HepG2 (cell line): Measurements from ENCODE around the gene PIP4K2C. TPM values are rescaled to one million over a fixed set of nuclear protein-coding genes. Genes with fewer than 3 reads are reported as not detected.

Experiments used
- ATAC-seq: fragments of 200-7000 bp; cut with Tn5 transposase; 3 replicates; pipeline ENCODE4 v1.9.1; 2020; ENCODE audit warnings: mild to moderate bottlenecking, moderate library complexity
- BruUV-seq: library from RNA; stranded (reverse); fragments of 400-500 nt; replicated peaks from 2 replicates; lab custom pipeline; 2021; lab: Mats Ljungman, UMichigan
- CTCF ChIA-PET: fragments of 300-600 bp; formaldehyde crosslinking; extraction: SDS; loops from one replicate; lab custom pipeline; 2021; ENCODE audit warnings: low total read pairs, inconsistent platforms, low intra/inter-chr PET ratio; lab: Yijun Ruan, JAX
- POLR2A ChIA-PET: fragments of 350-600 bp; sonication (Branson Sonifier 250); formaldehyde crosslinking; loops from one replicate; lab custom pipeline; 2020; ENCODE audit warnings: antibody characterized with exemption, inconsistent platforms; lab: Yijun Ruan, JAX
- DNase-seq: peaks from one replicate; pipeline ENCODE4 v3.0.0-alpha.2; 2015; ENCODE audit warnings: low spot score
- FAIRE-seq: peaks from 3 replicates; lab custom pipeline; 2011; peaks lifted over from hg19 to GRCh38; lab: Jason Lieb, UNC
- H2AFZ ChIP-seq: one replicate; pipeline ENCODE4 v1.6.1; 2011; ENCODE audit warnings: low read length, inconsistent platforms
- H3K27ac ChIP-seq: fragments of 300-600 bp; 3 replicates; pipeline ENCODE4 v1.8.0; 2011; ENCODE audit warnings: mixed run types, mild to moderate bottlenecking, mixed read lengths, low read length, inconsistent platforms; ENCODE audit not compliant: insufficient read depth; ENCODE audit errors: extremely low read length
- H3K27me3 ChIP-seq, 2 experiments: fragments of 200-600 bp in 1 of 2; 2 replicates in 1 of 2; 3 replicates in 1 of 2; pipeline versions ENCODE4 v1.6.0 to v1.8.0; 2011; ENCODE audit warnings: low read length in 2 of 2, mild to moderate bottlenecking in 2 of 2, moderate library complexity in 2 of 2, inconsistent platforms in 1 of 2; ENCODE audit not compliant: insufficient read depth in 2 of 2, control insufficient read depth in 1 of 2
- H3K36me3 ChIP-seq, 2 experiments: fragments of 200-600 bp in 1 of 2; replicated peaks in 1 of 2; 2 replicates in 1 of 2; 3 replicates in 1 of 2; pipeline versions ENCODE4 v1.5.1 to v1.8.0; 2011; ENCODE audit warnings: low read length in 2 of 2, inconsistent platforms in 1 of 2; ENCODE audit not compliant: insufficient read depth in 2 of 2, control insufficient read depth in 1 of 2
- H3K4me1 ChIP-seq: 2 replicates; pipeline ENCODE4 v1.5.1; 2012; ENCODE audit warnings: low read length, inconsistent platforms; ENCODE audit not compliant: insufficient read depth
- H3K4me2 ChIP-seq: 2 replicates; pipeline ENCODE4 v1.6.0; 2011; ENCODE audit warnings: low read depth, low read length, inconsistent platforms
- H3K4me3 ChIP-seq, 3 experiments: fragments of 200-600 bp in 1 of 3; sonication (generic), shearing (Covaris generic) in 1 of 3; replicated peaks in 1 of 3; 2 replicates each; pipeline ENCODE4 v1.5.1; 2011 to 2016; ENCODE audit warnings: low read length in 3 of 3, inconsistent platforms in 2 of 3, low read depth in 2 of 3, mild to moderate bottlenecking in 2 of 3, control low read depth in 1 of 3, mixed read lengths in 1 of 3; ENCODE audit not compliant: insufficient read depth in 1 of 3
- H3K79me2 ChIP-seq: one replicate; pipeline ENCODE4 v1.6.1; 2011; ENCODE audit warnings: low read length, inconsistent platforms; ENCODE audit not compliant: insufficient read depth
- H3K9ac ChIP-seq: 2 replicates; pipeline ENCODE4 v1.6.0; 2011; ENCODE audit warnings: mild to moderate bottlenecking, low read depth, low read length, inconsistent platforms; ENCODE audit not compliant: insufficient read depth
- H3K9me3 ChIP-seq: 2 replicates; pipeline ENCODE4 v1.5.1; 2012; ENCODE audit warnings: mild to moderate bottlenecking, low read length
- H4K20me1 ChIP-seq: 2 replicates; pipeline ENCODE4 v1.6.0; 2011; ENCODE audit warnings: inconsistent platforms, mild to moderate bottlenecking, low read length, moderate library complexity; ENCODE audit not compliant: insufficient read depth
- HOXA9 ChIP-seq: sonication (generic); formaldehyde crosslinking; IDR thresholded peaks from 2 replicates; pipeline ENCODE4 v1.8.1; 2022; ENCODE audit warnings: missing genetic modification reagents, mild to moderate bottlenecking, moderate library complexity, borderline replicate concordance
- KAT8 ChIP-seq: IDR thresholded peaks from 2 replicates; pipeline ENCODE4 v1.6.1; 2016; ENCODE audit warnings: missing genetic modification reagents, missing compliant biosample characterization
- MED13 ChIP-seq: sonication (generic); formaldehyde crosslinking; IDR thresholded peaks from 2 replicates; pipeline ENCODE4 v1.5.0; 2020; ENCODE audit warnings: missing genetic modification reagents
- SP5 ChIP-seq: IDR thresholded peaks from 2 replicates; pipeline ENCODE4 v1.6.1; 2016; ENCODE audit warnings: low read depth, borderline replicate concordance
- STAG1 ChIP-seq: sonication (generic); formaldehyde crosslinking; IDR thresholded peaks from 2 replicates; pipeline ENCODE4 v1.4.0; 2020; ENCODE audit warnings: missing genetic modification reagents
- TCF7 ChIP-seq: sonication (generic); IDR thresholded peaks from 2 replicates; pipeline ENCODE4 v1.6.1; 2016; ENCODE audit warnings: antibody characterized with exemption, low read depth
- ZMAT5 ChIP-seq: sonication (generic); formaldehyde crosslinking; IDR thresholded peaks from 2 replicates; pipeline ENCODE4 v1.5.0; 2020; ENCODE audit warnings: mild to moderate bottlenecking, low read depth, missing genetic modification reagents, borderline replicate concordance
- ZNF143 ChIP-seq: sonication (generic); formaldehyde crosslinking; IDR thresholded peaks from 2 replicates; pipeline ENCODE4 v1.4.0; 2020; ENCODE audit warnings: missing genetic modification reagents
- ZNF337 ChIP-seq: sonication (generic); formaldehyde crosslinking; IDR thresholded peaks from 2 replicates; pipeline ENCODE4 v1.5.1; 2020; ENCODE audit warnings: missing genetic modification reagents, low read depth, mild to moderate bottlenecking, borderline replicate concordance
- ZNF687 ChIP-seq: sonication (generic); formaldehyde crosslinking; IDR thresholded peaks from 2 replicates; pipeline ENCODE4 v1.5.1; 2020; ENCODE audit warnings: mild to moderate bottlenecking, missing genetic modification reagents, moderate library complexity
- ZNF709 ChIP-seq: sonication (generic); formaldehyde crosslinking; IDR thresholded peaks from 2 replicates; pipeline ENCODE4 v1.5.0; 2020; ENCODE audit warnings: mild to moderate bottlenecking, missing genetic modification reagents
- ZNF747 ChIP-seq: sonication (generic); formaldehyde crosslinking; IDR thresholded peaks from 2 replicates; pipeline ENCODE4 v1.8.1; 2023; ENCODE audit warnings: missing genetic modification reagents, mild to moderate bottlenecking, borderline replicate concordance
- WGBS: methylation state at CpG from one replicate; pipeline ENCODE4 v1.1.6; 2017; ENCODE audit warnings: low lambda C conversion rate; 5-methylcytosine and 5-hydroxymethylcytosine counted together
- in situ Hi-C: cut with HindIII; loops from 2 replicates; pipeline ENCODE4 v1.10.0; 2017; ENCODE audit warnings: low pct_unique_long_range_greater_than_20kb; ENCODE audit not compliant: extremely low pct_ligation_motif_present
- intact Hi-C: fragments of 100-400 bp; cut with micrococcal nuclease; formaldehyde crosslinking; loops from one replicate; pipeline ENCODE4 v1.10.0; 2022; ENCODE audit not compliant: unreplicated experiment
- polyA plus RNA-seq, 8 experiments: library from polyadenylated mRNA; depleted of rRNA in 3 of 8; stranded (reverse) in 7 of 8; unstranded in 1 of 8; fragments of >200 nt; fragmentation: Illumina TruSeq in 4 of 8; extraction: Trizol in 4 of 8; gene quantifications; 2 replicates each; pipeline versions ENCODE4 v1.2.1 to v1.2.3, GENCODE V29; 2011 to 2016; ENCODE audit warnings: low read depth in 4 of 8, missing spikeins in 1 of 8, mixed read lengths in 1 of 8; ENCODE audit not compliant: insufficient read depth in 1 of 8
- total RNA-seq, 5 experiments: library from RNA; depleted of rRNA; stranded (reverse); fragments of >200 nt; fragmentation: Illumina TruSeq; extraction: Trizol; gene quantifications; 2 replicates each; pipeline ENCODE4 v1.2.3, GENCODE V29; 2016; ENCODE audit warnings: low read depth in 1 of 5
- TF ChIP-seq, protein P1 (sequence below): sonication (generic); formaldehyde crosslinking; IDR thresholded peaks from 2 replicates; pipeline ENCODE4 v1.4.0; 2020; ENCODE audit warnings: missing genetic modification reagents; ENCODE audit errors: not compliant biosample characterization

PIP4K2C gene
- total and polyA plus RNA-seq, 2 of the 13 experiments (the other 11 are each of a cell fraction or from before 2014, with no cell fraction given) = 23.3 to 26.4 TPM

DNA sequence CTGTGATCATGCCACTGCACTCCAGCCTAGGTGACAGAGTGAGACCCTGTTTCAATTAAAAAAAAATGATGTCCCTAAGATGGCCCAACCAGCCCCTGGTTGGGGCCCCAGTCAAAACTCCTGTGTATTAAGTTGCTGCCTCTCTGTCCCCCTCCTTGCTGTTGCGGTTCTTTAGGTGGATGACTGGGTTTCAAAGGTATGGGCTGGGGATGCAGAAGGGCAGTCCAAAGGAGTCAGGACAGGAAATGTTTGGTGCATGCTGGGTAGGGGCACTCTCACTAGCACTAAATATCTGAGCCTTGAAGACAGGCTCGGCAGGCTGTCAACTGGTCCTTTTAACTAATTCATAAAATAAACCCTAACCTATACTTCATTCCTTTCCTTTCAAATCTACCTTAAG is 12.0 kb upstream of the PIP4K2C start:
- 80% methylated on average over 2 of the region's 2 CpGs for WGBS
- Histone ChIP-seq H3K36me3 (peaks cover 3 to 18% of the 10 kb centered on the region in 2 experiments), H3K79me2 (peaks cover 10% of the 10 kb centered on the region), H3K4me3 (peak overlapping the region in 1 of 3 experiments; percentile 16; a peak in 1 of 6 replicates), H3K9me3 (no peaks in the 10 kb centered on the region), H3K27me3 (no peaks in the 10 kb centered on the region), H3K9ac (peak overlapping the region; percentile 78), H3K4me1 (peaks cover 86% of the 10 kb centered on the region), H2AFZ (no peak overlapping the region), H3K4me2 (peak overlapping the region; percentile 87), H3K27ac (peak overlapping the region; percentile 99), H4K20me1 (no peaks in the 10 kb centered on the region)
- intact Hi-C loops (loop anchor here (1.0 kb wide), 2 partner anchors 56 to 114 kb away; no protein-coding TSS in a partner anchor), in situ Hi-C loops (no loop called here)
- TF ChIP-seq ZNF747 (CRISPR knock-in tag) = 0 out of 2 replicates have a peak, but pooled peaks have one; percentile 29
- no peak for TF ChIP-seq MED13 (CRISPR knock-in tag)
- no peak for TF ChIP-seq ZNF337 (CRISPR knock-in tag)
- TF ChIP-seq, protein P1, sequence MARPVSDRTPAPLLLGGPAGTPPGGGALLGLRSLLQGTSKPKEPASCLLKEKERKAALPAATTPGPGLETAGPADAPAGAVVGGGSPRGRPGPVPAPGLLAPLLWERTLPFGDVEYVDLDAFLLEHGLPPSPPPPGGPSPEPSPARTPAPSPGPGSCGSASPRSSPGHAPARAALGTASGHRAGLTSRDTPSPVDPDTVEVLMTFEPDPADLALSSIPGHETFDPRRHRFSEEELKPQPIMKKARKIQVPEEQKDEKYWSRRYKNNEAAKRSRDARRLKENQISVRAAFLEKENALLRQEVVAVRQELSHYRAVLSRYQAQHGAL (CRISPR knock-in tag) = no peak
- no peak for TF ChIP-seq STAG1
- no peak for TF ChIP-seq TCF7
- no peak for TF ChIP-seq SP5 (CRISPR knock-in tag)
- TF ChIP-seq KAT8 (CRISPR knock-in tag) = no peak
- peak; percentile 7; the same call in 1 of the 2 replicates for TF ChIP-seq ZNF687 (CRISPR knock-in tag)
- no peak for TF ChIP-seq HOXA9 (CRISPR knock-in tag)
- TF ChIP-seq ZNF709 = 0 out of 2 replicates have a peak, but pooled peaks have one; percentile 4
- 0 out of 2 replicates have a peak, but pooled peaks have one; percentile 25 for TF ChIP-seq ZNF143 (CRISPR knock-in tag)
- no peak for TF ChIP-seq ZMAT5 (CRISPR knock-in tag)
- DNase-seq (no peak), FAIRE-seq (no peak), ATAC-seq (no peak)
- ChIA-PET POLR2A (interaction anchor here (3.6 to 4.1 kb wide), 2 partner anchors 12 to 59 kb away, joined by 18 to 35 read pairs; partner anchors contain the start of genes DDIT3 and PIP4K2C), CTCF (no interaction called here)
- TSS peak; percentile 88 for BruUV-seq
